ENCODE results near the gene SRM. TPM values are rescaled to one million over a fixed set of nuclear protein-coding genes. Genes with fewer than 3 reads are reported as not detected.

The SRM gene
- total and polyA plus RNA-seq, 2 of the 4 experiments (the other 2 are of a cell fraction): 23.1 to 160 TPM

DNA sequence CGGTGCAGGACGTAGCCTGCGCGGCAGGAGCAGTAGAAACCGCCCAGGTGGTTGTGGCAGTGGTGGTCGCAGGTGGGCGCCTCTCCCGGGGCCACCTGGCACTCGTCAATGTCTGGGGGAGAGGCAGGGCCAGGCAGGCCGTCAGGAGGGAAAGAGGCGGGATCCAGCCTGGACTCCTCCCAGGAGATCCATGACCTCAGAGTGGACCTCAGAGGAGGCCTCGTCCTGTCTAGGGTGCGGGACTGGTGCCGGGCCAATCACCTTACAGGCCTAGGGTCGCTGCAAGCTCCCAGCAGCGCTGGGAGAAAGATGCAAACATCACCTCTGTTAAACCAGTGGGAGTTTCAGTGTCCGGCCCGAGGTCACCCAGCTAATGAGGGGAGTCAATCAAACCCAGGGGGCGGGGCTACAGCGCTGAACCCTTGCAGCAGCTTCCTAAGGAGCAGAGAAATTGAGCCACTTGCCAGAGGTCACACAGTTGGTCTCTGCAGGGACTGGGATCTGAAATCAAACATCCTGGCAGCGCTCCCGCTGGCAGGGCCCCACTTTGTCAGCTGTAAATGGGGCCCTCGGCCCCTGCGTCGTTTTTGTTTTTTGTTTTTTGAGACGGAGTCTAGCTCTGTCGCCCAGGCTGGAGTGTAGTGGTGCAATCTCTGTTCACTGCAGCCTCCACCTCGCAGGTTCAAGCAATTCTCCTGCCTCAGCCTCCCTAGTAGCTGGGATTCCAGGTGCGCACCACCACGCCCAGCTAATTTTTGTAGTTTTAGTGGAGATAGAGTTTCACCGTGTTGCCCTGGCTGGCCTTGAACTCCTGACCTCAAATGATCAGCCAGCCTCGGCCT is 14.2 kb downstream of the SRM start:
- no peaks in the 10 kb centered on the region; the same call in 1 of the 2 replicates for H3K27me3 ChIP-seq (ENCODE audit: control insufficient read depth, insufficient read depth, low read length)
- no peaks in the 10 kb centered on the region for H3K9me3 ChIP-seq (ENCODE audit: control insufficient read depth, insufficient read depth, low read length)
- H4K5ac ChIP-seq (ENCODE audit: low read depth, low read length): no peak overlapping the region
- TF ChIP-seq RAD21 (IDR thresholded peaks at IDR 0.05; ENCODE audit: low read length): no peak
- no peak for TF ChIP-seq SMC3 (IDR thresholded peaks at IDR 0.05; ENCODE audit: low read depth, low read length)
- TF ChIP-seq, protein P1, sequence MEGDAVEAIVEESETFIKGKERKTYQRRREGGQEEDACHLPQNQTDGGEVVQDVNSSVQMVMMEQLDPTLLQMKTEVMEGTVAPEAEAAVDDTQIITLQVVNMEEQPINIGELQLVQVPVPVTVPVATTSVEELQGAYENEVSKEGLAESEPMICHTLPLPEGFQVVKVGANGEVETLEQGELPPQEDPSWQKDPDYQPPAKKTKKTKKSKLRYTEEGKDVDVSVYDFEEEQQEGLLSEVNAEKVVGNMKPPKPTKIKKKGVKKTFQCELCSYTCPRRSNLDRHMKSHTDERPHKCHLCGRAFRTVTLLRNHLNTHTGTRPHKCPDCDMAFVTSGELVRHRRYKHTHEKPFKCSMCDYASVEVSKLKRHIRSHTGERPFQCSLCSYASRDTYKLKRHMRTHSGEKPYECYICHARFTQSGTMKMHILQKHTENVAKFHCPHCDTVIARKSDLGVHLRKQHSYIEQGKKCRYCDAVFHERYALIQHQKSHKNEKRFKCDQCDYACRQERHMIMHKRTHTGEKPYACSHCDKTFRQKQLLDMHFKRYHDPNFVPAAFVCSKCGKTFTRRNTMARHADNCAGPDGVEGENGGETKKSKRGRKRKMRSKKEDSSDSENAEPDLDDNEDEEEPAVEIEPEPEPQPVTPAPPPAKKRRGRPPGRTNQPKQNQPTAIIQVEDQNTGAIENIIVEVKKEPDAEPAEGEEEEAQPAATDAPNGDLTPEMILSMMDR (conservative IDR thresholded peaks at IDR 0.05; ENCODE audit: low read depth, low read length): no peak
- TF ChIP-seq MAZ (IDR thresholded peaks at IDR 0.05; ENCODE audit: borderline replicate concordance, low read depth, low read length): no peak
- TF ChIP-seq BHLHE40 (IDR thresholded peaks at IDR 0.05; ENCODE audit: low read depth, low read length): no peak
- no peak for TF ChIP-seq MXI1 (IDR thresholded peaks at IDR 0.05; ENCODE audit: borderline replicate concordance, low read depth, low read length)
- no peak for TF ChIP-seq RCOR1 (IDR thresholded peaks at IDR 0.05; ENCODE audit: insufficient replicate concordance, low read length)
- H3K4me2 ChIP-seq (ENCODE audit: low read depth, low read length): no peak overlapping the region
- H4K8ac ChIP-seq (ENCODE audit: low read depth in 2 of 2, low read length in 2 of 2): no peak overlapping the region
- H3K4me1 ChIP-seq (ENCODE audit: control insufficient read depth, insufficient read depth, low read length): no peaks in the 10 kb centered on the region
- H4K91ac ChIP-seq (ENCODE audit: insufficient read depth, low read depth, low read length): no peak overlapping the region
- H2BK15ac ChIP-seq (ENCODE audit: low read depth, low read length): no peak overlapping the region
- H4K20me1 ChIP-seq (ENCODE audit: insufficient read depth, low read length): no peaks in the 10 kb centered on the region
- WGBS, 2 experiments (ENCODE audit: extremely low coverage in 2 of 2, insufficient read length in 1 of 2): 24% methylated on average over 16 of the region's 32 CpGs; no CpG with 5 or more reads in 1 of the 2 experiments
- in situ Hi-C loops (cut with MboI; ENCODE audit: low sequenced_read_pairs) (no loop called here), intact Hi-C loops (cut with micrococcal nuclease) (no loop called here), dilution Hi-C loops (cut with HindIII; ENCODE audit: low sequenced_read_pairs, unreplicated experiment) (no loop called here)
- no peak overlapping the region for H3K9ac ChIP-seq (ENCODE audit: low read depth, low read length)
- no peak overlapping the region for H2BK5ac ChIP-seq (ENCODE audit: low read depth, low read length, poor library complexity, severe bottlenecking)
- ATAC-seq (ENCODE audit: low read depth): no peak; the same call in none of the 2 replicates
- no peak overlapping the region for H2AFZ ChIP-seq (replicated peaks; ENCODE audit: low read length, poor library complexity)
- no peaks in the 10 kb centered on the region for H3K9me1 ChIP-seq (ENCODE audit: insufficient read depth, low read length)
- no peak overlapping the region for H2BK120ac ChIP-seq (ENCODE audit: low read depth, low read length)
- no peak overlapping the region for H2AK5ac ChIP-seq (ENCODE audit: low read depth, low read length)
- H3K79me1 ChIP-seq (ENCODE audit: low read depth in 1 of 2, low read length in 2 of 2): no peaks in the 10 kb centered on the region
- no peak overlapping the region for H2BK20ac ChIP-seq (ENCODE audit: low read depth, low read length)
- H3K4ac ChIP-seq (ENCODE audit: low read depth, low read length): no peak overlapping the region
- no peak overlapping the region for H3K23ac ChIP-seq (ENCODE audit: low read depth, low read length)
- POLR2A ChIA-PET (ENCODE audit: unreplicated experiment): no interaction called here
- H3K4me3 ChIP-seq (ENCODE audit: insufficient read depth, low read depth, low read length): no peak overlapping the region
- H3K56ac ChIP-seq (ENCODE audit: extremely low read depth, insufficient read depth, low read length): no peak overlapping the region
- no peak overlapping the region for H2AK9ac ChIP-seq (replicated peaks; ENCODE audit: low read depth, low read length, poor library complexity)
- no peaks in the 10 kb centered on the region for H3K36me3 ChIP-seq (ENCODE audit: control insufficient read depth, insufficient read depth, low read length)
- no TSS peak for BruUV-seq (replicated peaks)
- CTCF ChIA-PET: interaction anchor here (0.8 kb wide), 1 partner anchor 8 kb away, joined by 3 read pairs; no protein-coding TSS in a partner anchor
- DNase-seq: no peak
- H3K27ac ChIP-seq (ENCODE audit: insufficient read depth, low read length): no peak overlapping the region
- no peak overlapping the region for H3K18ac ChIP-seq (ENCODE audit: low read depth, low read length)
- H3K14ac ChIP-seq (replicated peaks; ENCODE audit: low read depth, low read length): no peak overlapping the region

All from IMR-90 (cell line).